ENCODE data around the gene MCEMP1.
A peak's percentile ranks its signal among the peaks of the same experiment; 100 is the strongest.

Gene MCEMP1

GRCh38 chr19:7669641-7670040, 7.2 kb upstream of the MCEMP1 start:
- no peak for TF ChIP-seq RAD21 (IDR thresholded peaks at IDR 0.05; ENCODE audit: low read depth)
- TF ChIP-seq CEBPB (IDR thresholded peaks at IDR 0.05): no peak
- no peak for TF ChIP-seq ZBTB7A (IDR thresholded peaks at IDR 0.05; ENCODE audit: low read depth)
- no peak for TF ChIP-seq MAX (IDR thresholded peaks at IDR 0.05)

- TF ChIP-seq MAX (IDR thresholded peaks at IDR 0.05) (peak; percentile 56; the same call in 1 of the 2 replicates), EP300 (IDR thresholded peaks at IDR 0.05; ENCODE audit: borderline replicate concordance) (no peak)
These were observed 6.6 kb upstream of the MCEMP1 start for GRCh38 chr19:7670150-7670783.

- TF ChIP-seq REST (IDR thresholded peaks at IDR 0.05; ENCODE audit: low read depth) (no peak), EGR1 (IDR thresholded peaks at IDR 0.05) (no peak), MAX (IDR thresholded peaks at IDR 0.05) (no peak), YY1 (IDR thresholded peaks at IDR 0.05; ENCODE audit: low read depth) (no peak), FOXM1 (IDR thresholded peaks at IDR 0.05; ENCODE audit: borderline replicate concordance, low read depth) (no peak), TAF1 (IDR thresholded peaks at IDR 0.05; ENCODE audit: low read depth) (no peak), RAD21 (IDR thresholded peaks at IDR 0.05; ENCODE audit: low read depth) (no peak), TEAD4 (IDR thresholded peaks at IDR 0.05) (no peak), EP300 (IDR thresholded peaks at IDR 0.05; ENCODE audit: borderline replicate concordance) (no peak), CEBPB (IDR thresholded peaks at IDR 0.05) (no peak), USF1 (IDR thresholded peaks at IDR 0.05) (no peak), TCF12 (IDR thresholded peaks at IDR 0.05; ENCODE audit: low read depth) (no peak), NFIC (IDR thresholded peaks at IDR 0.05) (no peak), ZBTB7A (IDR thresholded peaks at IDR 0.05; ENCODE audit: low read depth) (no peak), CREB1 (IDR thresholded peaks at IDR 0.05; ENCODE audit: low read depth) (no peak)
These were observed 6.1 kb upstream of the MCEMP1 start for GRCh38 chr19:7670790-7671189.

GRCh38 chr19:7672522-7672921, 4.4 kb upstream of the MCEMP1 start:
- TF ChIP-seq EP300 (IDR thresholded peaks at IDR 0.05; ENCODE audit: borderline replicate concordance) (no peak), MAX (IDR thresholded peaks at IDR 0.05) (no peak), CEBPB (IDR thresholded peaks at IDR 0.05) (no peak), RAD21 (IDR thresholded peaks at IDR 0.05; ENCODE audit: low read depth) (no peak), YY1 (IDR thresholded peaks at IDR 0.05; ENCODE audit: low read depth) (no peak), REST (IDR thresholded peaks at IDR 0.05; ENCODE audit: low read depth) (no peak), TAF1 (IDR thresholded peaks at IDR 0.05; ENCODE audit: low read depth) (no peak), USF1 (IDR thresholded peaks at IDR 0.05) (no peak), CREB1 (IDR thresholded peaks at IDR 0.05; ENCODE audit: low read depth) (no peak), NFIC (IDR thresholded peaks at IDR 0.05) (no peak), TCF12 (IDR thresholded peaks at IDR 0.05; ENCODE audit: low read depth) (no peak), TEAD4 (IDR thresholded peaks at IDR 0.05) (no peak), FOXM1 (IDR thresholded peaks at IDR 0.05; ENCODE audit: borderline replicate concordance, low read depth) (no peak), EGR1 (IDR thresholded peaks at IDR 0.05) (no peak)

GRCh38 chr19:7674010-7675005, 2.6 kb upstream of the MCEMP1 start:
- no peak for TF ChIP-seq REST (IDR thresholded peaks at IDR 0.05; ENCODE audit: low read depth)
